Measurements from ENCODE around the gene GATM. TPM values are rescaled to one million over a fixed set of nuclear protein-coding genes. Genes with fewer than 3 reads are reported as not detected.
A peak's percentile ranks its signal among the peaks of the same experiment; 100 is the strongest.

GATM gene
- total RNA-seq, 3 donors from 2014 or later (not counting 1 experiment from before 2014, with no cell fraction given): 1.3 to 2.1 (median 2.0) TPM

GRCh38 chr15:45392584-45392855 lies 14.2 kb upstream of the GATM start:
- peaks cover 3% of the 10 kb centered on the region for H3K27me3 ChIP-seq (ENCODE audit: control insufficient read depth, insufficient read depth, low read length)
- H3K36me3 ChIP-seq (ENCODE audit: control insufficient read depth, insufficient read depth, low read length): no peaks in the 10 kb centered on the region
- intact Hi-C loops (cut with micrococcal nuclease): no loop called here
- ATAC-seq (no peak), DNase-seq (no peak)
- Mint-ChIP-seq H3K27ac (no peak overlapping the region), H3K4me3 (no peak overlapping the region), H3K9me3 (no peaks in the 10 kb centered on the region), H3K27me3 (ENCODE audit: low read depth in 2 of 2) (peaks cover 2 to 39% of the 10 kb centered on the region in 2 donors), H3K4me1 (no peaks in the 10 kb centered on the region), H3K36me3 (no peaks in the 10 kb centered on the region)
- H3K9me3 ChIP-seq (ENCODE audit: control insufficient read depth, insufficient read depth, low read length): no peaks in the 10 kb centered on the region
- peak overlapping the region; percentile 39 for H3K27ac ChIP-seq (ENCODE audit: low read length)
- H3K4me1 ChIP-seq (ENCODE audit: control insufficient read depth, insufficient read depth, low read length): no peaks in the 10 kb centered on the region
- H3K4me3 ChIP-seq (ENCODE audit: low read length): no peak overlapping the region
- TF ChIP-seq CTCF (IDR thresholded peaks at IDR 0.05): no peak

- H3K9me3 ChIP-seq (ENCODE audit: control insufficient read depth, insufficient read depth, low read length): no peaks in the 10 kb centered on the region
- no peak overlapping the region for H3K27ac Mint-ChIP-seq
- H3K4me3 Mint-ChIP-seq: no peak overlapping the region
- no peaks in the 10 kb centered on the region for H3K36me3 ChIP-seq (ENCODE audit: control insufficient read depth, insufficient read depth, low read length)
- no peaks in the 10 kb centered on the region for H3K36me3 Mint-ChIP-seq
- TF ChIP-seq CTCF (IDR thresholded peaks at IDR 0.05): no peak
- H3K27me3 ChIP-seq (ENCODE audit: control insufficient read depth, insufficient read depth, low read length): peaks cover 3% of the 10 kb centered on the region
- no peaks in the 10 kb centered on the region for H3K4me1 ChIP-seq (ENCODE audit: control insufficient read depth, insufficient read depth, low read length)
- DNase-seq (no peak), ATAC-seq (peak in 2 of 3 donors; percentile 17 to 48)
- H3K4me3 ChIP-seq (ENCODE audit: low read length): no peak overlapping the region
- intact Hi-C loops (cut with micrococcal nuclease): no loop called here
- H3K4me1 Mint-ChIP-seq: no peaks in the 10 kb centered on the region
- peak overlapping the region; percentile 65 for H3K27ac ChIP-seq (ENCODE audit: low read length)
- H3K9me3 Mint-ChIP-seq: no peaks in the 10 kb centered on the region
- 0% methylated on average over 2 of the region's 7 CpGs for WGBS (ENCODE audit: insufficient coverage)
- peaks cover 2 to 44% of the 10 kb centered on the region in 2 donors for H3K27me3 Mint-ChIP-seq (ENCODE audit: low read depth in 2 of 2)
Observed at GRCh38 chr15:45391746-45392583, 13.6 kb upstream of the GATM start.

- H3K4me3 Mint-ChIP-seq: no peak overlapping the region
- H3K27ac Mint-ChIP-seq: no peak overlapping the region
- H3K4me1 Mint-ChIP-seq: no peaks in the 10 kb centered on the region
- DNase-seq: no peak
- no peak overlapping the region for H3K4me3 ChIP-seq (ENCODE audit: low read length)
- H3K36me3 ChIP-seq (ENCODE audit: control insufficient read depth, insufficient read depth, low read length): no peaks in the 10 kb centered on the region
- H3K36me3 Mint-ChIP-seq: no peaks in the 10 kb centered on the region
- H3K4me1 ChIP-seq (ENCODE audit: control insufficient read depth, insufficient read depth, low read length): no peaks in the 10 kb centered on the region
- intact Hi-C loops (cut with micrococcal nuclease): no loop called here
- no peak overlapping the region for H3K27ac ChIP-seq (ENCODE audit: low read length)
- H3K27me3 ChIP-seq (ENCODE audit: control insufficient read depth, insufficient read depth, low read length): peaks cover 3% of the 10 kb centered on the region
- TF ChIP-seq CTCF (IDR thresholded peaks at IDR 0.05): no peak
- peaks cover 9 to 32% of the 10 kb centered on the region in 2 donors for H3K27me3 Mint-ChIP-seq (ENCODE audit: low read depth in 2 of 2)
- ATAC-seq: no peak
- H3K9me3 Mint-ChIP-seq: no peaks in the 10 kb centered on the region
- no peaks in the 10 kb centered on the region for H3K9me3 ChIP-seq (ENCODE audit: control insufficient read depth, insufficient read depth, low read length)
Observed at GRCh38 chr15:45389351-45389750, 11.0 kb upstream of the GATM start.

Measured in natural killer cell (primary cell).